Heart right ventricle (tissue), 16 donors: ENCODE measurements around the gene EPB41L3. TPM values are rescaled to one million over a fixed set of nuclear protein-coding genes. Genes with fewer than 3 reads are reported as not detected.

Source experiments
- ATAC-seq, 8 donors: fragments of 200-7000 bp; cut with Tn5 transposase; one replicate each; pipeline ENCODE4 v1.9.1; 2020; ENCODE audit warnings: mild to moderate bottlenecking in 8 of 8, moderate library complexity in 8 of 8, moderate number of reproducible peaks in 1 of 8
- DNase-seq, 2 donors: peaks; one replicate each; pipeline ENCODE4 v3.0.0-alpha.2; 2020
- H3K27ac ChIP-seq, 10 donors: fragments of 200-600 bp; sonication (generic) in 2 of 10; one replicate each; pipeline versions ENCODE4 v1.5.0 to v1.8.0; 2020 to 2022; ENCODE audit warnings: mild to moderate bottlenecking in 3 of 10
- H3K27me3 ChIP-seq, 7 donors: fragments of 200-600 bp; one replicate each; pipeline ENCODE4 v1.8.0; 2021 to 2022; ENCODE audit warnings: mild to moderate bottlenecking in 2 of 7
- H3K36me3 ChIP-seq, 9 donors: fragments of 200-600 bp; sonication (generic) in 1 of 9; one replicate each; pipeline versions ENCODE4 v1.5.0 to v1.8.0; 2020 to 2022; ENCODE audit warnings: mild to moderate bottlenecking in 2 of 9
- H3K4me1 ChIP-seq, 9 donors: fragments of 200-600 bp; sonication (generic) in 1 of 9; one replicate each; pipeline versions ENCODE4 v1.5.0 to v1.8.0; 2020 to 2022; ENCODE audit warnings: mild to moderate bottlenecking in 4 of 9
- H3K4me3 ChIP-seq, 10 donors: fragments of 200-600 bp; sonication (generic) in 2 of 10; one replicate each; pipeline versions ENCODE4 v1.5.0 to v1.8.0; 2020 to 2022; ENCODE audit warnings: mild to moderate bottlenecking in 7 of 10, moderate library complexity in 2 of 10
- H3K9me3 ChIP-seq, 11 donors: fragments of 200-600 bp in 10 of 11; sonication (generic) in 2 of 11; one replicate each; pipeline versions ENCODE4 v1.5.0 to v1.8.0; 2013 to 2022; ENCODE audit warnings: mild to moderate bottlenecking in 2 of 11, control low read depth in 1 of 11, moderate library complexity in 1 of 11
- WGBS, 2 donors: extraction: QIAGEN DNeasy Blood & Tissue Kit; methylation state at CpG; one replicate each; pipeline ENCODE4 v1.1.7; 2013; ENCODE audit warnings: inconsistent platforms in 1 of 2; 5-methylcytosine and 5-hydroxymethylcytosine counted together
- intact Hi-C, 10 donors: fragments of 100-400 bp; cut with DNase I; formaldehyde crosslinking; loops; one replicate each; pipeline versions ENCODE4 v1.11.1 to v1.14.2; 2022
- polyA plus RNA-seq, 2 donors: library from polyadenylated mRNA; stranded (reverse); fragments of 200-250 nt; gene quantifications; one replicate each; pipeline ENCODE4 v1.2.3, GENCODE V29; 2013
- total RNA-seq, 10 donors: library from RNA; stranded (reverse); fragmentation: NEBNext Ultra II Directional in 3 of 10; extraction: Animal tissue kit (Norgen Biotek cat#: 25700) in 3 of 10; gene quantifications; one replicate each; pipeline versions ENCODE4 v1.2.1 to v1.2.4, GENCODE V29; 2021 to 2023
- TF ChIP-seq, protein P1 (sequence below), 9 donors: fragments of 200-600 bp; sonication (generic) in 2 of 9; IDR thresholded peaks; one replicate each; pipeline versions ENCODE4 v1.5.0 to v1.8.0; 2021 to 2022; ENCODE audit warnings: antibody characterized with exemption in 9 of 9, mild to moderate bottlenecking in 5 of 9, moderate library complexity in 1 of 9
- donor health status: Arrhythmogenic right ventricular cardiomyopathy.
- donor health status: ischemic (EF 13 %, LVEDD 7.1; RV severe dilation, severe dysfunction).
- donor health status: healthy with polysubstance abuse.
- donor health status: DM: no; HTN: yes; CAD: no.
- donor health status: DM: no; HTN: no; CAD: no.
- donor health status: ischemic (EF 25% LVEDD 6.9; RV normal size, moderate dysfunction).
- donor health status: ischemic (EF 25% LVEDD 5.7; RV mildly dilated, moderate dysfunction).
- donor health status: healthy.
- donor health status: DM: yes; HTN: yes; CAD: no.
- donor health status: Ischemic cardiomyopathy.
- donor health status: ischemic (EF 35%, LVEDD 5.7; RV mildly dilated, moderate dysfunction).
- donor health status: nonischemic (EF 11% LVEDD 7.7; RV severe dilation, severe dysfunction).
- donor health status: DM: yes; HTN: yes; CAD: no.
- donor health status: PGD.
- donor health status: ischemic (EF 29% LVEDD 5.4; RV normal size, mild dysfunction).
- donor health status: nonischemic (EF 23%, LVEDD 6.1; RV moderate dilation, normal function).

Gene EPB41L3
- total and polyA plus RNA-seq, 12 donors: 2.9 to 29.1 (median 6.3) TPM

DNA sequence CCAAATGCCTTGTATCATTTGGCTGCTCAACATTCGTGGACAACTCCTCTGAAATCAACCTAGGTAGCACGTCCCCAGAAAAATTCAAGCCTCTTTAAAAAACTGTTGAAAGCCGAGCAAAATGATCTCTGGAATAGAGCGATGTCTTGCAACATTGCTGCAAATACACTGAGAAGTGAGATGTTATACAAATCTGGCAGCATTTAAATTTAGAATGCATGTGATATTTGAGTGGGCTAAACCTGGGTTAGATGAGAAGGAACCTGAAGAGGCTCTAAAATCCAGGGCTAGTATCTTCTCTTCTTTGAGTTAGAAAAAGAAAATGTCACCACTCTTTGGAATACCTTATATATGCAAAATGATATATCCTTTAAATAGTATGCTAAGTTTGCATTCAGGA is 166.8 kb downstream of the EPB41L3 start:
- Histone ChIP-seq H3K4me1 (no peaks in the 10 kb centered on the region), H3K36me3 (no peaks in the 10 kb centered on the region), H3K27ac (no peak overlapping the region), H3K4me3 (no peak overlapping the region), H3K9me3 (no peaks in the 10 kb centered on the region), H3K27me3 (no peaks in the 10 kb centered on the region)
- no peak for ATAC-seq
- intact Hi-C loops: no loop called here
- 85 to 87% methylated on average over 4 of the region's 4 CpGs for WGBS, 2 donors
- TF ChIP-seq, protein P1, sequence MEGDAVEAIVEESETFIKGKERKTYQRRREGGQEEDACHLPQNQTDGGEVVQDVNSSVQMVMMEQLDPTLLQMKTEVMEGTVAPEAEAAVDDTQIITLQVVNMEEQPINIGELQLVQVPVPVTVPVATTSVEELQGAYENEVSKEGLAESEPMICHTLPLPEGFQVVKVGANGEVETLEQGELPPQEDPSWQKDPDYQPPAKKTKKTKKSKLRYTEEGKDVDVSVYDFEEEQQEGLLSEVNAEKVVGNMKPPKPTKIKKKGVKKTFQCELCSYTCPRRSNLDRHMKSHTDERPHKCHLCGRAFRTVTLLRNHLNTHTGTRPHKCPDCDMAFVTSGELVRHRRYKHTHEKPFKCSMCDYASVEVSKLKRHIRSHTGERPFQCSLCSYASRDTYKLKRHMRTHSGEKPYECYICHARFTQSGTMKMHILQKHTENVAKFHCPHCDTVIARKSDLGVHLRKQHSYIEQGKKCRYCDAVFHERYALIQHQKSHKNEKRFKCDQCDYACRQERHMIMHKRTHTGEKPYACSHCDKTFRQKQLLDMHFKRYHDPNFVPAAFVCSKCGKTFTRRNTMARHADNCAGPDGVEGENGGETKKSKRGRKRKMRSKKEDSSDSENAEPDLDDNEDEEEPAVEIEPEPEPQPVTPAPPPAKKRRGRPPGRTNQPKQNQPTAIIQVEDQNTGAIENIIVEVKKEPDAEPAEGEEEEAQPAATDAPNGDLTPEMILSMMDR (IDR thresholded peaks at IDR 0.05): no peak
- DNase-seq: no peak

GRCh38 chr18:5370332-5370731 is 173.5 kb downstream of the EPB41L3 start:
- TF ChIP-seq, protein P1 (IDR thresholded peaks at IDR 0.05): no peak
- ATAC-seq: no peak

DNA sequence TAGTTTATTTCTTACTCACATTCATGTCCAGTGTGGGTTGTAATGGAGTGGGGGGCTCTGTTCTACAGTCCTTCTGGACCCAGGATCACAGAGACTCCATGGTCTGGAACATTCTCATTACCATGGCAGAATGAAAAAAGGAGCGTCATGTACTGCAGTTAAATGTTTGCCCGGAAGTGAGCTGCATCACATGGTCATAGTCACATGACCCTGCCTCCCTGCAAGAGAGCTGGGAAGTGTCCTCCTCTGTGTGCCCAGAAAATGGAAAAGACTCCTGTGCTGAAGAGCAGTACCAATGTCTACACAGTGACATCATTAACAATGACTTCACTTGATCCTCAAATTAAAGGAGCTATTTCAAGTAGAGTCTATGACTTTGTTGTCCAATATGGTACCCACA is 174.3 kb downstream of the EPB41L3 start:
- ATAC-seq (no peak), DNase-seq (no peak)
- intact Hi-C loops: no loop called here
- H3K36me3 ChIP-seq: no peaks in the 10 kb centered on the region
- no peaks in the 10 kb centered on the region for H3K9me3 ChIP-seq
- H3K27me3 ChIP-seq: peaks cover 0 to 5% (median 0%) of the 10 kb centered on the region in 7 donors
- H3K4me1 ChIP-seq: no peaks in the 10 kb centered on the region
- TF ChIP-seq, protein P1 (IDR thresholded peaks at IDR 0.05): no peak
- H3K4me3 ChIP-seq: no peak overlapping the region
- H3K27ac ChIP-seq: no peak overlapping the region
- WGBS, 2 donors: 78 to 79% methylated on average over 2 of the region's 2 CpGs

More at GRCh38 chr18:5370332-5370731, 173.5 kb downstream of the EPB41L3 start:
- no peak for DNase-seq
- WGBS, 2 donors: 77 to 81% methylated on average over 1 of the region's 1 CpG
- Histone ChIP-seq H3K9me3 (no peaks in the 10 kb centered on the region), H3K27ac (no peak overlapping the region), H3K27me3 (peaks cover 0 to 5% (median 0%) of the 10 kb centered on the region in 7 donors), H3K36me3 (no peaks in the 10 kb centered on the region), H3K4me1 (no peaks in the 10 kb centered on the region), H3K4me3 (no peak overlapping the region)
- intact Hi-C loops: no loop called here

DNA sequence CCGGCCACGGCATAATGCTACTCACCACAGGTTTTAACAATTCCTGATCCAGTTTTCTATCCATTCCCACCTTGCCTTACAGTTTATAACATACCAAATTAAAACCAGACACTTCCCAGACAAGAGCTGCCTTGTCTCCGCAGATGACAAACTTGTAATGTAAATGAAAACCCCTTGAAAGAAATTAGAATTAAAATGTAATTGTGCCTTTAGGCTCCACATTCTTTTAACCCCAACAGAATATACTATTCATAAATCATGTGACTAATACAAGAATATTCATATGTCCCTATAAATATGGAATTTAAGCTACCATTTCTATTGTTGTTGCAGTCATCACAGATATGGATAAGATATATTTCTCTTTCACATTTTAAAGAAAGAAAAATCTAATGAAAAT is 178.4 kb downstream of the EPB41L3 start:
- no peaks in the 10 kb centered on the region for H3K9me3 ChIP-seq
- DNase-seq: no peak
- no peak overlapping the region for H3K4me3 ChIP-seq
- H3K36me3 ChIP-seq: no peaks in the 10 kb centered on the region
- ATAC-seq: no peak
- no peaks in the 10 kb centered on the region for H3K4me1 ChIP-seq
- peaks cover 0 to 5% (median 0%) of the 10 kb centered on the region in 7 donors for H3K27me3 ChIP-seq
- TF ChIP-seq, protein P1 (IDR thresholded peaks at IDR 0.05): no peak
- no peak overlapping the region for H3K27ac ChIP-seq
- 72 to 78% methylated on average over 3 of the region's 3 CpGs for WGBS, 2 donors
- intact Hi-C loops: no loop called here
